SK-N-SH (cell line): Measurements from ENCODE around the gene VPS36. TPM values are rescaled to one million over a fixed set of nuclear protein-coding genes. Genes with fewer than 3 reads are reported as not detected.
A peak's percentile ranks its signal among the peaks of the same experiment; 100 is the strongest.

Source experiments
- CTCF ChIA-PET: fragments of 300-600, 350-600 bp; formaldehyde crosslinking; extraction: SDS; loops from one replicate; lab custom pipeline; 2021; lab: Yijun Ruan, JAX
- POLR2A ChIA-PET: fragments of 350-600 bp; sonication (Branson Sonifier 250); formaldehyde crosslinking; extraction: SDS; loops from one replicate; lab custom pipeline; 2020; ENCODE audit warnings: antibody characterized with exemption, inconsistent platforms; lab: Yijun Ruan, JAX
- DNase-seq: peaks from one replicate; pipeline ENCODE4 v3.0.0; 2012
- H2AFZ ChIP-seq: fragments of 200-600 bp; sonication (generic); 2 replicates; pipeline ENCODE4 v1.8.1; 2016; ENCODE audit warnings: antibody characterized with exemption, mild to moderate bottlenecking, low read depth
- H3F3A ChIP-seq: fragments of 200-600 bp; sonication (generic); replicated peaks from 2 replicates; pipeline ENCODE3; 2016; ENCODE audit warnings: antibody characterized with exemption, mild to moderate bottlenecking; ENCODE audit not compliant: insufficient read depth
- H3K27ac ChIP-seq, 2 experiments: fragments of 200-500 bp in 1 of 2; fragments of 200-600 bp in 1 of 2; sonication (Bioruptor generic) in 1 of 2; sonication (generic), shearing (Covaris generic) in 1 of 2; 2 replicates each; pipeline versions ENCODE4 v1.5.1 to v1.6.1; 2014 to 2016; ENCODE audit warnings: low read depth in 2 of 2, inconsistent platforms in 1 of 2, low read length in 1 of 2, mild to moderate bottlenecking in 1 of 2, mixed read lengths in 1 of 2
- H3K27me3 ChIP-seq: fragments of 200-600 bp; sonication (generic), shearing (Covaris generic); 2 replicates; pipeline ENCODE4 v1.6.1; 2016; ENCODE audit warnings: mixed run types; ENCODE audit not compliant: insufficient read depth
- H3K36me3 ChIP-seq, 2 experiments: fragments of 200-500 bp in 1 of 2; fragments of 200-600 bp in 1 of 2; sonication (Bioruptor generic) in 1 of 2; sonication (generic) in 1 of 2; replicated peaks in 1 of 2; 2 replicates each; pipeline versions ENCODE3 to v1.5.1; 2014 to 2016; ENCODE audit warnings: low read length in 1 of 2, mild to moderate bottlenecking in 1 of 2; ENCODE audit not compliant: insufficient read depth in 2 of 2, control insufficient read depth in 1 of 2
- H3K4me1 ChIP-seq, 2 experiments: fragments of 200-500 bp in 1 of 2; fragments of 200-600 bp in 1 of 2; sonication (Bioruptor generic) in 1 of 2; sonication (generic), shearing (Covaris generic) in 1 of 2; 2 replicates each; pipeline versions ENCODE4 v1.5.1 to v1.6.1; 2014 to 2016; ENCODE audit warnings: low read depth in 1 of 2, low read length in 1 of 2, mixed run types in 1 of 2; ENCODE audit not compliant: insufficient read depth in 2 of 2, control insufficient read depth in 1 of 2
- H3K4me2 ChIP-seq: fragments of 200-600 bp; sonication (generic), shearing (Covaris generic); 2 replicates; pipeline ENCODE4 v1.6.1; 2017; ENCODE audit warnings: mixed run types
- H3K4me3 ChIP-seq, 2 experiments: fragments of 200-500 bp in 1 of 2; fragments of 200-600 bp in 1 of 2; sonication (Bioruptor generic) in 1 of 2; sonication (generic), shearing (Covaris generic) in 1 of 2; 2 replicates each; pipeline versions ENCODE4 v1.5.1 to v1.8.1; 2014 to 2016; ENCODE audit warnings: low read depth in 2 of 2, inconsistent platforms in 1 of 2, low read length in 1 of 2, mild to moderate bottlenecking in 1 of 2, mixed read lengths in 1 of 2, moderate library complexity in 1 of 2
- H3K79me2 ChIP-seq: fragments of 200-600 bp; sonication (generic); 2 replicates; pipeline ENCODE4 v1.8.1; 2017; ENCODE audit warnings: mild to moderate bottlenecking; ENCODE audit not compliant: insufficient read depth
- H3K9ac ChIP-seq: fragments of 200-600 bp; sonication (generic); 2 replicates; pipeline ENCODE4 v1.6.1; 2017; ENCODE audit warnings: mixed run types
- H3K9me2 ChIP-seq: fragments of 200-600 bp; sonication (generic); 2 replicates; pipeline ENCODE4 v1.6.1; 2017; ENCODE audit warnings: mixed run types
- H3K9me3 ChIP-seq: fragments of 200-600 bp; sonication (generic); 2 replicates; pipeline ENCODE4 v1.6.1; 2017; ENCODE audit warnings: mixed run types, mild to moderate bottlenecking, moderate library complexity
- H4K20me1 ChIP-seq: fragments of 200-600 bp; sonication (generic); 2 replicates; pipeline ENCODE4 v1.6.1; 2017; ENCODE audit warnings: mild to moderate bottlenecking, mixed run types; ENCODE audit not compliant: insufficient read depth
- CHD2 ChIP-seq: fragments of 150-350 bp; IDR thresholded peaks from 2 replicates; pipeline ENCODE4 v1.6.1; 2018; ENCODE audit warnings: low read length; ENCODE audit not compliant: partially characterized antibody
- ELF1 ChIP-seq: IDR thresholded peaks from 2 replicates; pipeline ENCODE4 v1.4.0; 2012
- EP300 ChIP-seq, 2 experiments: IDR thresholded peaks; 2 replicates each; pipeline versions ENCODE4 v1.4.0 to v1.6.1; 2012; ENCODE audit warnings: borderline replicate concordance in 1 of 2, low read depth in 1 of 2, low read length in 1 of 2
- EZH2phosphoT487 ChIP-seq: fragments of 200-600 bp; sonication (generic); IDR thresholded peaks from 2 replicates; pipeline ENCODE4 v1.6.1; 2017; ENCODE audit warnings: low read depth, mixed run types, mild to moderate bottlenecking, antibody characterized with exemption, moderate library complexity, borderline replicate concordance
- FOXJ3 ChIP-seq: sonication (generic); formaldehyde crosslinking; IDR thresholded peaks from 2 replicates; pipeline ENCODE4 v1.5.1; 2020; ENCODE audit warnings: mild to moderate bottlenecking, missing genetic modification reagents
- GABPA ChIP-seq: IDR thresholded peaks from 2 replicates; pipeline ENCODE4 v1.4.0; 2012; ENCODE audit warnings: low read depth, mild to moderate bottlenecking
- JUND ChIP-seq: IDR thresholded peaks from 2 replicates; pipeline ENCODE4 v1.4.0; 2012
- MEF2A ChIP-seq: IDR thresholded peaks from 2 replicates; pipeline ENCODE4 v1.4.0; 2012; ENCODE audit warnings: low read depth, borderline replicate concordance
- MXI1 ChIP-seq: IDR thresholded peaks from 2 replicates; pipeline ENCODE4 v1.6.1; 2012; ENCODE audit warnings: mild to moderate bottlenecking, low read depth, low read length, improper control_type of control experiment
- NFIC ChIP-seq: IDR thresholded peaks from 2 replicates; pipeline ENCODE4 v1.4.0; 2012; ENCODE audit warnings: borderline replicate concordance
- POLR2AphosphoS5 ChIP-seq: IDR thresholded peaks from 2 replicates; pipeline ENCODE4 v1.6.1; 2012; ENCODE audit warnings: low read depth, low read length
- RCOR1 ChIP-seq: fragments of 150-350 bp; IDR thresholded peaks from 2 replicates; pipeline ENCODE4 v1.6.1; 2017; ENCODE audit warnings: antibody characterized with exemption, low read length
- RXRA ChIP-seq: IDR thresholded peaks from 2 replicates; pipeline ENCODE4 v1.4.0; 2012; ENCODE audit warnings: low read depth, mild to moderate bottlenecking, borderline replicate concordance
- SMC3 ChIP-seq: IDR thresholded peaks from 2 replicates; pipeline ENCODE4 v1.6.1; 2012; ENCODE audit warnings: low read depth, low read length, improper control_type of control experiment
- TAF1 ChIP-seq: IDR thresholded peaks from 2 replicates; pipeline ENCODE4 v1.6.1; 2012; ENCODE audit warnings: low read depth, mild to moderate bottlenecking, low read length, moderate library complexity, borderline replicate concordance
- TCF12 ChIP-seq: IDR thresholded peaks from 2 replicates; pipeline ENCODE4 v1.4.0; 2012
- YY1 ChIP-seq: IDR thresholded peaks from 2 replicates; pipeline ENCODE4 v1.4.0; 2012; ENCODE audit warnings: low read depth, mild to moderate bottlenecking
- WGBS: methylation state at CpG from one replicate; pipeline ENCODE4 v1.1.6; 2017; ENCODE audit warnings: low lambda C conversion rate; 5-methylcytosine and 5-hydroxymethylcytosine counted together
- polyA plus RNA-seq, 3 experiments: library from polyadenylated mRNA; depleted of rRNA; stranded (reverse); fragments of >200 nt; gene quantifications; 2 replicates each; pipeline ENCODE4 v1.2.3, GENCODE V29; 2012
- TF ChIP-seq, protein P1 (sequence below): IDR thresholded peaks from 2 replicates; pipeline ENCODE4; 2012
- TF ChIP-seq, protein P2 (sequence below): fragments of 200-600 bp; sonication (generic); IDR thresholded peaks from 2 replicates; pipeline ENCODE4 v1.6.1; 2017; ENCODE audit warnings: antibody characterized with exemption, mild to moderate bottlenecking, moderate library complexity
- TF ChIP-seq, protein P3 (sequence below): IDR thresholded peaks from 2 replicates; pipeline ENCODE4 v1.4.0; 2012; ENCODE audit warnings: low read depth, borderline replicate concordance
- TF ChIP-seq, protein P4 (sequence below): IDR thresholded peaks from 2 replicates; pipeline ENCODE4 v1.4.0; 2012; ENCODE audit warnings: low read depth

VPS36 gene
- polyA plus RNA-seq, 1 of the 3 experiments (the other 2 are of a cell fraction) = 9.9 TPM

DNA sequence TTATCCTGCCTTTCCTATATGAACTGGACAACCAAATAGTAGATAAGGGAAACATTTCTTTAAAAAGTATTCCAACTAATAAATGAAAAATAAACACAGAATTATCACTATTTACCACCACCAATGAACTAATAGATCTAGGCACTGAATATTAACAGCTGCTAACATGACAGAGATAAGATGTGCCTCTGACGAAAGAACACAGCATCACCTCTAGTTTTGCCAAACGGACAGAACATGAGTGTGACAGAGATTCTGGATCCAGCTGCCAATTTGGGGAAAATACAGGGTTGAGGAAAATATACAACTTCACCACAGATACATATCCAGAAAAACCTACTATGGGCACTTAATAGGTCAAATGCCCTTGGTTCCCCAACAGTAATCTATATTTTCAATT is 18.0 kb downstream of the VPS36 start:
- H3K4me3 ChIP-seq = no peak overlapping the region
- H3K36me3 ChIP-seq = peaks cover 69 to 79% of the 10 kb centered on the region in 2 experiments
- H3K4me2 ChIP-seq = no peak overlapping the region
- 94% methylated on average over 2 of the region's 2 CpGs for whole genome bisulfite sequencing
- POLR2A ChIA-PET = no interaction called here
- TF ChIP-seq MXI1 = no peak
- no peak for TF ChIP-seq POLR2AphosphoS5
- no peak for TF ChIP-seq FOXJ3 (CRISPR knock-in tag)
- TF ChIP-seq GABPA = no peak
- TF ChIP-seq RCOR1 = no peak
- no peak for TF ChIP-seq EP300 (IDR thresholded peaks at IDR 0.05; ENCODE audit: borderline replicate concordance in 1 of 2, low read depth in 1 of 2, low read length in 1 of 2)
- TF ChIP-seq ELF1 = no peak
- TF ChIP-seq JUND = no peak
- TF ChIP-seq, protein P1, sequence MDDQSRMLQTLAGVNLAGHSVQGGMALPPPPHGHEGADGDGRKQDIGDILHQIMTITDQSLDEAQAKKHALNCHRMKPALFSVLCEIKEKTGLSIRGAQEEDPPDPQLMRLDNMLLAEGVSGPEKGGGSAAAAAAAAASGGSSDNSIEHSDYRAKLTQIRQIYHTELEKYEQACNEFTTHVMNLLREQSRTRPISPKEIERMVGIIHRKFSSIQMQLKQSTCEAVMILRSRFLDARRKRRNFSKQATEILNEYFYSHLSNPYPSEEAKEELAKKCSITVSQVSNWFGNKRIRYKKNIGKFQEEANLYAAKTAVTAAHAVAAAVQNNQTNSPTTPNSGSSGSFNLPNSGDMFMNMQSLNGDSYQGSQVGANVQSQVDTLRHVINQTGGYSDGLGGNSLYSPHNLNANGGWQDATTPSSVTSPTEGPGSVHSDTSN = no peak
- no peak for TF ChIP-seq SMC3
- no peak for TF ChIP-seq YY1
- TF ChIP-seq RXRA = no peak
- no peak for TF ChIP-seq CHD2
- TF ChIP-seq, protein P2, sequence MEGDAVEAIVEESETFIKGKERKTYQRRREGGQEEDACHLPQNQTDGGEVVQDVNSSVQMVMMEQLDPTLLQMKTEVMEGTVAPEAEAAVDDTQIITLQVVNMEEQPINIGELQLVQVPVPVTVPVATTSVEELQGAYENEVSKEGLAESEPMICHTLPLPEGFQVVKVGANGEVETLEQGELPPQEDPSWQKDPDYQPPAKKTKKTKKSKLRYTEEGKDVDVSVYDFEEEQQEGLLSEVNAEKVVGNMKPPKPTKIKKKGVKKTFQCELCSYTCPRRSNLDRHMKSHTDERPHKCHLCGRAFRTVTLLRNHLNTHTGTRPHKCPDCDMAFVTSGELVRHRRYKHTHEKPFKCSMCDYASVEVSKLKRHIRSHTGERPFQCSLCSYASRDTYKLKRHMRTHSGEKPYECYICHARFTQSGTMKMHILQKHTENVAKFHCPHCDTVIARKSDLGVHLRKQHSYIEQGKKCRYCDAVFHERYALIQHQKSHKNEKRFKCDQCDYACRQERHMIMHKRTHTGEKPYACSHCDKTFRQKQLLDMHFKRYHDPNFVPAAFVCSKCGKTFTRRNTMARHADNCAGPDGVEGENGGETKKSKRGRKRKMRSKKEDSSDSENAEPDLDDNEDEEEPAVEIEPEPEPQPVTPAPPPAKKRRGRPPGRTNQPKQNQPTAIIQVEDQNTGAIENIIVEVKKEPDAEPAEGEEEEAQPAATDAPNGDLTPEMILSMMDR = no peak
- TF ChIP-seq EZH2phosphoT487 = no peak
- no peak for TF ChIP-seq MEF2A
- TF ChIP-seq, all 33 proteins: peak for 0
- peaks cover 18% of the 10 kb centered on the region; the same call in 1 of the 2 replicates for H3K79me2 ChIP-seq
- no peak overlapping the region for H3K9ac ChIP-seq
- H3K9me2 ChIP-seq = no peaks in the 10 kb centered on the region
- no peaks in the 10 kb centered on the region for H3K27me3 ChIP-seq
- H3F3A ChIP-seq = peaks cover 27% of the 10 kb centered on the region
- no peaks in the 10 kb centered on the region for H4K20me1 ChIP-seq
- no peak overlapping the region for H2AFZ ChIP-seq
- H3K9me3 ChIP-seq = no peaks in the 10 kb centered on the region
- CTCF ChIA-PET = interaction anchor here (2.6 kb wide), 1 partner anchor 18 kb away, joined by 17 read pairs; the partner anchor contains the start of gene VPS36
- H3K27ac ChIP-seq = no peak overlapping the region
- H3K4me1 ChIP-seq = peaks cover 3 to 4% of the 10 kb centered on the region in 2 experiments; a peak in 2 of 4 replicates
- no peak for DNase-seq

DNA sequence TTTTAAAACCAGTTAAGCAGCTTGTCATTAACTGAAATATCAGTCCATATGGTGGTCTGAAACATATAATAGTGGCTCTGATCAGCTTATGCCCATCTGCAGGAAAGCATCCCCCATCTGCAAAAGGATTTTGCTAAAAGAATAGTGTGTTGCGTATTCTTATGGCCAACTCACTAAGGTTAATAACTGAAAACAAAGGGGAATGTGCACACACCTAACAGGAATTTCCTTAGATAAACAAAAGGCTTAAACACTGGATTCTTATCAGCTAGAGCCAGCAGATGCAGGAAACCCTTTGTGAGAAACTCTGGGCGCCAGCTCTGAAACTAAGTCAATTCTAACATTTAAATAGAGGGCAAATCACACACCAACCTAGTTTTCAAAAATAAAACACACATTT is 22.1 kb downstream of the VPS36 start:
- Histone ChIP-seq H3K9me3 (no peaks in the 10 kb centered on the region), H4K20me1 (no peaks in the 10 kb centered on the region), H3K79me2 (peaks cover 18% of the 10 kb centered on the region), H3K36me3 (peaks cover 63 to 77% of the 10 kb centered on the region in 2 experiments), H2AFZ (no peak overlapping the region), H3K27ac (peak overlapping the region; percentile 27 to 44; a peak in 2 of 4 replicates), H3K4me2 (no peak overlapping the region), H3K9ac (no peak overlapping the region), H3K27me3 (no peaks in the 10 kb centered on the region), H3K4me1 (peaks cover 3 to 4% of the 10 kb centered on the region in 2 experiments; a peak in 2 of 4 replicates), H3F3A (peaks cover 24% of the 10 kb centered on the region), H3K4me3 (no peak overlapping the region), H3K9me2 (no peaks in the 10 kb centered on the region)
- WGBS = 90% methylated on average over 2 of the region's 2 CpGs
- ChIA-PET CTCF (interaction anchor here (1.3 to 2.5 kb wide), 2 partner anchors 21 to 22 kb away, joined by 4 to 20 read pairs; partner anchors contain the start of gene VPS36), POLR2A (no interaction called here)
- peak; percentile 33 for DNase-seq
- no peak for TF ChIP-seq SMC3
- TF ChIP-seq RCOR1 = no peak
- TF ChIP-seq RXRA = no peak
- no peak for TF ChIP-seq MEF2A
- TF ChIP-seq NFIC = no peak
- TF ChIP-seq TCF12 = no peak
- TF ChIP-seq, protein P3, sequence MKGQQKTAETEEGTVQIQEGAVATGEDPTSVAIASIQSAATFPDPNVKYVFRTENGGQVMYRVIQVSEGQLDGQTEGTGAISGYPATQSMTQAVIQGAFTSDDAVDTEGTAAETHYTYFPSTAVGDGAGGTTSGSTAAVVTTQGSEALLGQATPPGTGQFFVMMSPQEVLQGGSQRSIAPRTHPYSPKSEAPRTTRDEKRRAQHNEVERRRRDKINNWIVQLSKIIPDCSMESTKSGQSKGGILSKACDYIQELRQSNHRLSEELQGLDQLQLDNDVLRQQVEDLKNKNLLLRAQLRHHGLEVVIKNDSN = no peak
- TF ChIP-seq TAF1 = no peak
- TF ChIP-seq, protein P4, sequence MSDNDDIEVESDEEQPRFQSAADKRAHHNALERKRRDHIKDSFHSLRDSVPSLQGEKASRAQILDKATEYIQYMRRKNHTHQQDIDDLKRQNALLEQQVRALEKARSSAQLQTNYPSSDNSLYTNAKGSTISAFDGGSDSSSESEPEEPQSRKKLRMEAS = no peak
- TF ChIP-seq MXI1 = no peak
